ENCODE measurements around the gene IRF1. TPM values are rescaled to one million over a fixed set of nuclear protein-coding genes. Genes with fewer than 3 reads are reported as not detected.

The IRF1 gene
- total and polyA plus RNA-seq, 4 donors: 32.9 to 141 (median 68.5) TPM

- Histone ChIP-seq H3K27me3 (ENCODE audit: control insufficient read depth in 3 of 3, insufficient read depth in 3 of 3, low read length in 2 of 3) (no peaks in the 10 kb centered on the region), H3K9ac (ENCODE audit: insufficient read depth in 1 of 2, low read length in 2 of 2) (no peak overlapping the region), H3K36me3 (ENCODE audit: control insufficient read depth in 4 of 4, insufficient read depth in 4 of 4, low read length in 4 of 4) (peaks cover 12 to 45% (median 21%) of the 10 kb centered on the region in 4 donors), H3K27ac (ENCODE audit: low read depth in 1 of 2, low read length in 1 of 2) (peak overlapping the region in 1 of 2 donors; percentile 9), H3K4me3 (no peak overlapping the region), H3K4me1 (ENCODE audit: control insufficient read depth in 5 of 5, insufficient read depth in 5 of 5, low read length in 5 of 5) (peaks cover 0 to 21% (median 6%) of the 10 kb centered on the region in 5 donors), H3K9me3 (ENCODE audit: control insufficient read depth in 4 of 4, insufficient read depth in 3 of 4, low read length in 3 of 4) (no peaks in the 10 kb centered on the region)
- 69 to 80% methylated on average over 5 of the region's 5 CpGs for WGBS, 2 donors
- no peak for TF ChIP-seq CTCF (IDR thresholded peaks at IDR 0.05; ENCODE audit: control extremely low read depth, extremely low read depth)
- DNase-seq (no peak), ATAC-seq (ENCODE audit: insufficient read depth, low FRiP score) (no peak)
These were observed 8.9 kb downstream of the IRF1 start for GRCh38 chr5:132481596-132482211.

GRCh38 chr5:132480893-132481595 lies 9.5 kb downstream of the IRF1 start:
- Histone ChIP-seq H3K27me3 (ENCODE audit: control insufficient read depth in 3 of 3, insufficient read depth in 3 of 3, low read length in 2 of 3) (no peaks in the 10 kb centered on the region), H3K27ac (ENCODE audit: low read depth in 1 of 2, low read length in 1 of 2) (peak overlapping the region in 1 of 2 donors; percentile 18), H3K36me3 (ENCODE audit: control insufficient read depth in 4 of 4, insufficient read depth in 4 of 4, low read length in 4 of 4) (peaks cover 10 to 40% (median 15%) of the 10 kb centered on the region in 4 donors), H3K4me3 (no peak overlapping the region), H3K9ac (ENCODE audit: insufficient read depth in 1 of 2, low read length in 2 of 2) (no peak overlapping the region), H3K9me3 (ENCODE audit: control insufficient read depth in 4 of 4, insufficient read depth in 3 of 4, low read length in 3 of 4) (no peaks in the 10 kb centered on the region), H3K4me1 (ENCODE audit: control insufficient read depth in 5 of 5, insufficient read depth in 5 of 5, low read length in 5 of 5) (peaks cover 0 to 14% (median 6%) of the 10 kb centered on the region in 5 donors)
- 76 to 82% methylated on average over 4 of the region's 4 CpGs for WGBS, 2 donors
- no peak for ATAC-seq (ENCODE audit: insufficient read depth, low FRiP score)
- DNase-seq: no peak
- no peak for TF ChIP-seq CTCF (IDR thresholded peaks at IDR 0.05; ENCODE audit: control extremely low read depth, extremely low read depth)

DNA sequence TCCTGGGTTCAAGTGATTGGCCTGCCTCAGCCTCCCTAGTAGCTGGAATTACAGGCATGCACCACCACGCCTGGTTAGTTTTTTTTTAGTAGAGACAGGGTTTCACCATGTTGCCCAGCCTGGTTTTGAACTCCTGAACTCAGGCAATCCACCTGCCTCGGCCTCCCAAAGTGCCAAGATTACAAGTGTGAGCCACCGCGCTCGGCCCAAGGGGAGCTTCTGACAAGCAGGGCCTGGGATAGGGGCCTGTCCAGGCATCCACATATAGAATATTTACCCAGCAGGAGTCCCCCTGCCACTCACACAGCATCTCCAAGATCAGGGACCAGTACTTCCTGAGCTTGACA lies 10.1 kb downstream of the IRF1 start:
- 97 to 99% methylated on average over 5 of the region's 5 CpGs for WGBS, 2 donors
- no peak overlapping the region for H3K9ac ChIP-seq (ENCODE audit: insufficient read depth in 1 of 2, low read length in 2 of 2)
- no peak overlapping the region for H3K4me3 ChIP-seq
- peaks cover 0 to 14% (median 6%) of the 10 kb centered on the region in 5 donors for H3K4me1 ChIP-seq (ENCODE audit: control insufficient read depth in 5 of 5, insufficient read depth in 5 of 5, low read length in 5 of 5)
- H3K27ac ChIP-seq (ENCODE audit: low read depth in 1 of 2, low read length in 1 of 2): no peak overlapping the region
- H3K27me3 ChIP-seq (ENCODE audit: control insufficient read depth in 3 of 3, insufficient read depth in 3 of 3, low read length in 2 of 3): no peaks in the 10 kb centered on the region
- H3K9me3 ChIP-seq (ENCODE audit: control insufficient read depth in 4 of 4, insufficient read depth in 3 of 4, low read length in 3 of 4): no peaks in the 10 kb centered on the region
- no peak for TF ChIP-seq CTCF (IDR thresholded peaks at IDR 0.05; ENCODE audit: control extremely low read depth, extremely low read depth)
- DNase-seq (no peak), ATAC-seq (ENCODE audit: insufficient read depth, low FRiP score) (no peak)
- H3K36me3 ChIP-seq (ENCODE audit: control insufficient read depth in 4 of 4, insufficient read depth in 4 of 4, low read length in 4 of 4): peaks cover 10 to 36% (median 12%) of the 10 kb centered on the region in 4 donors

Data from lung (tissue), 12 donors.